Measurements from ENCODE around the gene ALDH1A2.
"Not testable (repeated sequence)": the region's sequence is repeated elsewhere in the genome, so short reads cannot be mapped to it uniquely, and the experiment has no call there.

ALDH1A2 gene

DNA sequence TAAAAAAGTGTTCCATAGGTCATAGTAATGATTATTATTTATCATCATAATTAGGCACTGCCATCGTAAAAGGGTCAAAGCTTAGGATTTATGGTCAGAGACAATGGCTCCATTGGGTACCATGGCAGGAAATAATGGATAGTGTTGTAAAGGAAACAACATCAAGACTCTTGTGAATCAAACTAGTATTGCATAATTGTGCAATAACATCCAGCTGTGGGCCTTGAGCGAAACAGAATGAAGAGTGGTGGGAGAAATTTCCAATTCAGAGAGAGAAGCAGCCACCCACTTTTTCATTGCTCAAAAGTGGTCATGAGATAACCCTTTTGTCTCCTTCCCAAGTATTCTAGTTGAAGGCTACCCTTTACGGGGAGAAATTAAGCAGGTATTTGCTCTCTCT lies 61.7 kb downstream of the ALDH1A2 start:
- Histone ChIP-seq H3K9me3 (ENCODE audit: insufficient read depth, low read depth, low read length) (no peaks in the 10 kb centered on the region), H3K27ac (ENCODE audit: low read depth, low read length) (no peak overlapping the region), H3K4me1 (ENCODE audit: control insufficient read depth in 1 of 2, insufficient read depth in 2 of 2, low read length in 2 of 2) (no peaks in the 10 kb centered on the region), H3K4me3 (ENCODE audit: low read depth, low read length) (no peak overlapping the region), H3K27me3 (ENCODE audit: insufficient read depth, low read length) (no peaks in the 10 kb centered on the region), H3K23ac (ENCODE audit: low read length) (no peak overlapping the region), H2AFZ (ENCODE audit: insufficient read depth, low read length, poor library complexity) (no peak overlapping the region), H2BK12ac (ENCODE audit: low read length) (no peak overlapping the region), H3K9ac (ENCODE audit: low read length) (no peak overlapping the region), H3K79me2 (ENCODE audit: control insufficient read depth, insufficient read depth, low read length, poor library complexity) (no peaks in the 10 kb centered on the region), H3K4me2 (ENCODE audit: low read length) (no peak overlapping the region), H4K12ac (ENCODE audit: low read depth, low read length) (no peak overlapping the region), H2BK120ac (ENCODE audit: insufficient read depth, low read length, poor library complexity) (no peak overlapping the region), H3K14ac (ENCODE audit: low read length) (no peak overlapping the region), H3K36me3 (ENCODE audit: control insufficient read depth in 1 of 2, insufficient read depth in 2 of 2, low read length in 2 of 2) (no peaks in the 10 kb centered on the region), H3K18ac (ENCODE audit: low read length) (no peak overlapping the region), H4K8ac (ENCODE audit: low read depth, low read length) (no peak overlapping the region), H3K79me1 (ENCODE audit: low read length) (no peaks in the 10 kb centered on the region), H3K4ac (ENCODE audit: low read depth, low read length) (no peak overlapping the region), H2AK5ac (ENCODE audit: low read length) (no peak overlapping the region), H4K91ac (ENCODE audit: low read depth, low read length) (no peak overlapping the region), H2BK5ac (ENCODE audit: low read depth, low read length, poor library complexity) (no peak overlapping the region)
- no peak for DNase-seq
- no CpG with 5 or more reads among the region's 3 CpGs for WGBS (ENCODE audit: extremely low coverage, insufficient coverage, insufficient read length)

DNA sequence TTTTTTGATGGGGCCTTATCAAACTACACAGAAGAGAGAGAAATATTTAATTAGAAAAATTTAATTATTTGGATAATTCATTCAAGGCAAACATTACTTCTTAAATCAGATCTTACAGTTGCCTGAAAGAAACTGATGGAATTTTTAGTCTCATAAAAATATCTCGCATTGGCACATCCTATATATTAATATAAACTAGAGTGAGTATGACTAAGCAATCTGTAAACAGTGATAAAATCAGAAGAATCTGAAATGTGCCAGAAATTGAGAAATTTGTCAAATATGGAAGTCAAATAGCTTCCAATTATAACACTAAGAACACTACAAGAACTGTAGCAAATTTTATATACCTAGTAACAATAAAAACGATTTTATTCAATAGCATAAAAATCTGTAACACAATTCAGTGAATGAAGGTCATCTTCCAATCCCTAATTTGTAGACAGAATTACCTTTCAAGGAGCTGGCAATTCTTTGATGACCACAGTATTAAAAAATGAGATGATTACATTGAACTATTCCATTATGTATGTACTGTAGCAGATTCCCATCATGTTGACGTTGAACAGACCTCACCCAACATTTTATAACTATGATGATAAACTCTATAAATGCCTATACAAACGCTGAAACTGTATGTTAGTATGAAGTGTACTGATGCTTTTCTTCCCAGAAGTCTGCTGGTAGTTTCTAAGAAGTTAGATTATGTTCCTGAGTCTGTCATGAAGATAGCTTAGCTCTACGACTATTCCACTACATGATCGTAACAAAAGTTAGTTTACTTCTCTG lies 63.0 kb downstream of the ALDH1A2 start:
- Histone ChIP-seq H2AFZ (ENCODE audit: insufficient read depth, low read length, poor library complexity) (no peak overlapping the region), H3K4me1 (ENCODE audit: control insufficient read depth in 1 of 2, insufficient read depth in 2 of 2, low read length in 2 of 2) (no peaks in the 10 kb centered on the region), H4K91ac (ENCODE audit: low read depth, low read length) (no peak overlapping the region), H3K4me2 (ENCODE audit: low read length) (no peak overlapping the region), H3K4me3 (ENCODE audit: low read depth, low read length) (no peak overlapping the region), H3K79me2 (ENCODE audit: control insufficient read depth, insufficient read depth, low read length, poor library complexity) (no peaks in the 10 kb centered on the region), H3K9me3 (ENCODE audit: insufficient read depth, low read depth, low read length) (no peaks in the 10 kb centered on the region), H4K12ac (ENCODE audit: low read depth, low read length) (no peak overlapping the region), H3K36me3 (ENCODE audit: control insufficient read depth in 1 of 2, insufficient read depth in 2 of 2, low read length in 2 of 2) (no peaks in the 10 kb centered on the region), H3K23ac (ENCODE audit: low read length) (no peak overlapping the region), H3K27ac (ENCODE audit: low read depth, low read length) (no peak overlapping the region), H3K79me1 (ENCODE audit: low read length) (no peaks in the 10 kb centered on the region), H4K8ac (ENCODE audit: low read depth, low read length) (no peak overlapping the region), H3K9ac (ENCODE audit: low read length) (no peak overlapping the region), H2BK5ac (ENCODE audit: low read depth, low read length, poor library complexity) (no peak overlapping the region), H3K18ac (ENCODE audit: low read length) (no peak overlapping the region), H2BK120ac (ENCODE audit: insufficient read depth, low read length, poor library complexity) (no peak overlapping the region), H2BK12ac (ENCODE audit: low read length) (no peak overlapping the region), H3K4ac (ENCODE audit: low read depth, low read length) (no peak overlapping the region), H3K27me3 (ENCODE audit: insufficient read depth, low read length) (no peaks in the 10 kb centered on the region), H2AK5ac (ENCODE audit: low read length) (no peak overlapping the region), H3K14ac (ENCODE audit: low read length) (no peak overlapping the region)
- no peak for DNase-seq
- no CpG with 5 or more reads among the region's 6 CpGs for WGBS (ENCODE audit: extremely low coverage, insufficient coverage, insufficient read length)

DNA sequence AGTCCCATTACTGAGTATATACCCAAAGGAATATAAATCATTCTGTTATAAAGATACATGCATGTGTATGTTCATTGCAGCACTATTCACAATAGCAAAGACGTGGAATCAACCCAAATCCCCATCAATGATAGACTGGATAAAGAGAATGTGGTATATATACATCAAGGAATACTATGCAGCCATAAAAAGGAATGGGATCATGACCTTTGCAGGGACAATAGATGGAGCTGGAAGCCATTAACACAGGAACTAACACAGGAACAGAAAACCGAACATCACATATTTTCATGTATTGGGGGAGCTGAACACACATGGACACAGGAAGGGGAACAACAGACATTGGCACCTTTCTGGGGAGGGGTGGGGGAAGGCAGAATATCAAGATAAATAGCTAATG lies 65.8 kb downstream of the ALDH1A2 start:
- H2BK12ac ChIP-seq (ENCODE audit: low read length); H3K36me3 ChIP-seq (ENCODE audit: control insufficient read depth in 1 of 2, insufficient read depth in 2 of 2, low read length in 2 of 2); H4K8ac ChIP-seq (ENCODE audit: low read depth, low read length); H3K14ac ChIP-seq (ENCODE audit: low read length); H3K9ac ChIP-seq (ENCODE audit: low read length); H3K18ac ChIP-seq (ENCODE audit: low read length); H3K23ac ChIP-seq (ENCODE audit: low read length); H3K79me2 ChIP-seq (ENCODE audit: control insufficient read depth, insufficient read depth, low read length, poor library complexity); H3K27me3 ChIP-seq (ENCODE audit: insufficient read depth, low read length); H2AFZ ChIP-seq (ENCODE audit: insufficient read depth, low read length, poor library complexity); H3K27ac ChIP-seq (ENCODE audit: low read depth, low read length); H2BK120ac ChIP-seq (ENCODE audit: insufficient read depth, low read length, poor library complexity); H4K91ac ChIP-seq (ENCODE audit: low read depth, low read length); DNase-seq; H2BK5ac ChIP-seq (ENCODE audit: low read depth, low read length, poor library complexity); H3K4me3 ChIP-seq (ENCODE audit: low read depth, low read length); H3K4me1 ChIP-seq (ENCODE audit: control insufficient read depth in 1 of 2, insufficient read depth in 2 of 2, low read length in 2 of 2); H2AK5ac ChIP-seq (ENCODE audit: low read length); H4K12ac ChIP-seq (ENCODE audit: low read depth, low read length); H3K9me3 ChIP-seq (ENCODE audit: insufficient read depth, low read depth, low read length); H3K79me1 ChIP-seq (ENCODE audit: low read length); H3K4ac ChIP-seq (ENCODE audit: low read depth, low read length); H3K4me2 ChIP-seq (ENCODE audit: low read length): not testable (repeated sequence)
- no CpG with 5 or more reads among the region's 2 CpGs for WGBS (ENCODE audit: extremely low coverage, insufficient coverage, insufficient read length)

DNA sequence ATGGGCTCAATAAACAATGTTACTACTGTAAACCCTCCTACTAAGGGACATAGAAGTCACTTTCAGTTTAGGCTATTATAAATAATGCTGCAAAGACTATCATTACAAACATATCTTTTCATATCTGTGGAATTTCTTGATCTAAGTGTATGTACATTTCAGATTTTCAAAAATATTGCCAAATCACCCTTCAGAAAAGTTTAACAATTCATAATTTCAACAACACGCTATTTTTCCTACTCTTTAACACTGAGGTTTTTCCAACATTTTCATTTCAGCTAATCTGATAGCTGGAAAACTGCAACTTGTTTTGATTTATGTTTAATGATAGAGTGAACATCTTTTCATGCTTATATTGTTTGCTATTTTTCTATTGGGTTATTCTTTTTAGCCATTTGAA lies 69.0 kb downstream of the ALDH1A2 start:
- Histone ChIP-seq H3K36me3 (ENCODE audit: control insufficient read depth in 1 of 2, insufficient read depth in 2 of 2, low read length in 2 of 2) (no peaks in the 10 kb centered on the region), H3K27ac (ENCODE audit: low read depth, low read length) (no peak overlapping the region), H3K4ac (ENCODE audit: low read depth, low read length) (no peak overlapping the region), H3K4me2 (ENCODE audit: low read length) (no peak overlapping the region), H3K4me3 (ENCODE audit: low read depth, low read length) (no peak overlapping the region), H3K9me3 (ENCODE audit: insufficient read depth, low read depth, low read length) (no peaks in the 10 kb centered on the region), H4K12ac (ENCODE audit: low read depth, low read length) (no peak overlapping the region), H3K79me1 (ENCODE audit: low read length) (no peaks in the 10 kb centered on the region), H3K9ac (ENCODE audit: low read length) (no peak overlapping the region), H2BK5ac (ENCODE audit: low read depth, low read length, poor library complexity) (no peak overlapping the region), H3K27me3 (ENCODE audit: insufficient read depth, low read length) (no peaks in the 10 kb centered on the region), H3K14ac (ENCODE audit: low read length) (no peak overlapping the region), H4K8ac (ENCODE audit: low read depth, low read length) (no peak overlapping the region), H4K91ac (ENCODE audit: low read depth, low read length) (no peak overlapping the region), H2BK120ac (ENCODE audit: insufficient read depth, low read length, poor library complexity) (no peak overlapping the region), H3K18ac (ENCODE audit: low read length) (no peak overlapping the region), H3K4me1 (ENCODE audit: control insufficient read depth in 1 of 2, insufficient read depth in 2 of 2, low read length in 2 of 2) (no peaks in the 10 kb centered on the region), H2BK12ac (ENCODE audit: low read length) (no peak overlapping the region), H2AFZ (ENCODE audit: insufficient read depth, low read length, poor library complexity) (no peak overlapping the region), H2AK5ac (ENCODE audit: low read length) (no peak overlapping the region), H3K23ac (ENCODE audit: low read length) (no peak overlapping the region), H3K79me2 (ENCODE audit: control insufficient read depth, insufficient read depth, low read length, poor library complexity) (no peaks in the 10 kb centered on the region)
- WGBS (ENCODE audit: extremely low coverage, insufficient coverage, insufficient read length): 100% methylated on average over 1 of the region's 1 CpG
- no peak for DNase-seq
